Upper lobe of left lung (tissue), 6 donors: ENCODE data around the gene MYPN. TPM values are rescaled to one million over a fixed set of nuclear protein-coding genes. Genes with fewer than 3 reads are reported as not detected.

ENCODE experiments used
- ATAC-seq, 2 donors: fragments of 200-7000 bp; cut with Tn5 transposase; one replicate each; pipeline ENCODE4 v1.9.1; 2022; ENCODE audit warnings: mild to moderate bottlenecking in 2 of 2, moderate library complexity in 2 of 2; ENCODE audit not compliant: low FRiP score in 2 of 2
- DNase-seq, 2 donors: peaks; one replicate each; pipeline ENCODE4 v3.0.0-alpha.2; 2019 to 2020
- H3K27ac ChIP-seq, 4 donors: fragments of 200-600 bp; sonication (generic); one replicate each; pipeline ENCODE4 v1.5.1; 2016 to 2019
- H3K27me3 ChIP-seq, 4 donors: fragments of 200-600 bp; sonication (generic); one replicate each; pipeline ENCODE4 v1.5.1; 2017 to 2019
- H3K36me3 ChIP-seq, 4 donors: fragments of 200-600 bp; sonication (generic); one replicate each; pipeline ENCODE4 v1.5.1; 2016 to 2019
- H3K4me1 ChIP-seq, 4 donors: fragments of 200-600 bp; sonication (generic); one replicate each; pipeline ENCODE4 v1.5.1; 2018 to 2019
- H3K4me3 ChIP-seq, 4 donors: fragments of 200-600 bp; sonication (generic); one replicate each; pipeline ENCODE4 v1.5.1; 2017 to 2019; ENCODE audit warnings: mild to moderate bottlenecking in 2 of 4, moderate library complexity in 1 of 4
- H3K9me3 ChIP-seq, 4 donors: fragments of 200-600 bp; sonication (generic); one replicate each; pipeline ENCODE4 v1.5.1; 2018 to 2019
- EP300 ChIP-seq, 4 donors: sonication (generic); formaldehyde crosslinking; IDR thresholded peaks; one replicate each; pipeline ENCODE4 v1.5.1; 2017; ENCODE audit warnings: antibody characterized with exemption in 4 of 4, control low read depth in 2 of 4
- POLR2A ChIP-seq, 4 donors: fragments of 450-650 bp; IDR thresholded peaks; one replicate each; pipeline ENCODE4 v1.5.1; 2016 to 2017; ENCODE audit warnings: antibody characterized with exemption in 4 of 4, mild to moderate bottlenecking in 2 of 4
- POLR2AphosphoS5 ChIP-seq, 2 donors: sonication (generic); formaldehyde crosslinking; IDR thresholded peaks; one replicate each; pipeline ENCODE4 v1.5.1; 2017; ENCODE audit warnings: antibody characterized with exemption in 2 of 2
- WGBS, 2 donors: methylation state at CpG; one replicate each; pipeline ENCODE4 v1.1.5; 2017 to 2018; 5-methylcytosine and 5-hydroxymethylcytosine counted together
- total RNA-seq, 6 donors: library from RNA; depleted of rRNA in 4 of 6; stranded (reverse); fragments of >200 nt in 4 of 6; gene quantifications; one replicate each; pipeline versions ENCODE4 v1.1.0 to v1.2.1, GENCODE V29; 2016 to 2021
- TF ChIP-seq, protein P1 (sequence below), 6 experiments: fragments of 450-650 bp in 4 of 6; fragments of 200-600 bp in 2 of 6; sonication (generic) in 2 of 6; IDR thresholded peaks; one replicate each; pipeline ENCODE4 v1.5.1; 2016 to 2019; ENCODE audit warnings: antibody characterized with exemption in 6 of 6
- donor health status: DM: no; HTN: no; CAD: no; lungs with moderate emphysema.
- donor health status: DM: no; HTN: yes; CAD: no; lungs with severe emphysema.

The MYPN gene
- total RNA-seq, 6 donors from 2014 or later = not detected

GRCh38 chr10:68112837-68113236 is 3.5 kb downstream of the MYPN start:
- no peak for TF ChIP-seq EP300 (IDR thresholded peaks at IDR 0.05)
- TF ChIP-seq, protein P1, sequence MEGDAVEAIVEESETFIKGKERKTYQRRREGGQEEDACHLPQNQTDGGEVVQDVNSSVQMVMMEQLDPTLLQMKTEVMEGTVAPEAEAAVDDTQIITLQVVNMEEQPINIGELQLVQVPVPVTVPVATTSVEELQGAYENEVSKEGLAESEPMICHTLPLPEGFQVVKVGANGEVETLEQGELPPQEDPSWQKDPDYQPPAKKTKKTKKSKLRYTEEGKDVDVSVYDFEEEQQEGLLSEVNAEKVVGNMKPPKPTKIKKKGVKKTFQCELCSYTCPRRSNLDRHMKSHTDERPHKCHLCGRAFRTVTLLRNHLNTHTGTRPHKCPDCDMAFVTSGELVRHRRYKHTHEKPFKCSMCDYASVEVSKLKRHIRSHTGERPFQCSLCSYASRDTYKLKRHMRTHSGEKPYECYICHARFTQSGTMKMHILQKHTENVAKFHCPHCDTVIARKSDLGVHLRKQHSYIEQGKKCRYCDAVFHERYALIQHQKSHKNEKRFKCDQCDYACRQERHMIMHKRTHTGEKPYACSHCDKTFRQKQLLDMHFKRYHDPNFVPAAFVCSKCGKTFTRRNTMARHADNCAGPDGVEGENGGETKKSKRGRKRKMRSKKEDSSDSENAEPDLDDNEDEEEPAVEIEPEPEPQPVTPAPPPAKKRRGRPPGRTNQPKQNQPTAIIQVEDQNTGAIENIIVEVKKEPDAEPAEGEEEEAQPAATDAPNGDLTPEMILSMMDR (IDR thresholded peaks at IDR 0.05) = no peak
- H3K27ac ChIP-seq = no peak overlapping the region
- no peaks in the 10 kb centered on the region for H3K4me1 ChIP-seq
- ATAC-seq (no peak), DNase-seq (no peak)
- 86 to 96% methylated on average over 1 of the region's 1 CpG for WGBS, 2 donors
- H3K9me3 ChIP-seq = no peaks in the 10 kb centered on the region
- H3K36me3 ChIP-seq = no peaks in the 10 kb centered on the region
- no peak overlapping the region for H3K4me3 ChIP-seq
- H3K27me3 ChIP-seq = no peaks in the 10 kb centered on the region

- TF ChIP-seq POLR2AphosphoS5 (IDR thresholded peaks at IDR 0.05) = no peak
- TF ChIP-seq POLR2A (IDR thresholded peaks at IDR 0.05) = no peak
- TF ChIP-seq, protein P1 (IDR thresholded peaks at IDR 0.05) = no peak
- TF ChIP-seq EP300 (IDR thresholded peaks at IDR 0.05) = no peak
- ATAC-seq (no peak), DNase-seq (no peak)
- 73 to 76% methylated on average over 3 of the region's 3 CpGs for WGBS, 2 donors
- no peak overlapping the region for H3K4me3 ChIP-seq
- H3K9me3 ChIP-seq = no peaks in the 10 kb centered on the region
- H3K27me3 ChIP-seq = no peaks in the 10 kb centered on the region
- H3K4me1 ChIP-seq = no peaks in the 10 kb centered on the region
- no peaks in the 10 kb centered on the region for H3K36me3 ChIP-seq
- H3K27ac ChIP-seq = no peak overlapping the region
These were observed 9.4 kb downstream of the MYPN start for GRCh38 chr10:68118657-68119056.

GRCh38 chr10:68121020-68121743 is 11.9 kb downstream of the MYPN start:
- no peak overlapping the region for H3K4me3 ChIP-seq
- no peak overlapping the region for H3K27ac ChIP-seq
- H3K36me3 ChIP-seq = no peaks in the 10 kb centered on the region

GRCh38 chr10:68121852-68122251 is 12.6 kb downstream of the MYPN start:
- Histone ChIP-seq H3K4me3 (no peak overlapping the region), H3K36me3 (no peaks in the 10 kb centered on the region), H3K27ac (no peak overlapping the region), H3K4me1 (no peaks in the 10 kb centered on the region), H3K27me3 (no peaks in the 10 kb centered on the region), H3K9me3 (no peaks in the 10 kb centered on the region)
- WGBS, 2 donors = 83 to 87% methylated on average over 9 of the region's 9 CpGs
- ATAC-seq (peak in 1 of 2 donors; percentile 83), DNase-seq (peak in 1 of 2 donors; percentile 6)
- TF ChIP-seq, protein P1 (IDR thresholded peaks at IDR 0.05) = no peak
- TF ChIP-seq EP300 (IDR thresholded peaks at IDR 0.05) (no peak), POLR2A (IDR thresholded peaks at IDR 0.05) (no peak), POLR2AphosphoS5 (IDR thresholded peaks at IDR 0.05) (no peak)

More at GRCh38 chr10:68121020-68121743, 11.9 kb downstream of the MYPN start:
- 89% methylated on average over 15 of the region's 15 CpGs for WGBS, 2 donors
- H3K9me3 ChIP-seq = no peaks in the 10 kb centered on the region
- TF ChIP-seq POLR2A (IDR thresholded peaks at IDR 0.05) (no peak), EP300 (IDR thresholded peaks at IDR 0.05) (no peak), POLR2AphosphoS5 (IDR thresholded peaks at IDR 0.05) (no peak)
- TF ChIP-seq, protein P1 (IDR thresholded peaks at IDR 0.05) = no peak
- DNase-seq (no peak), ATAC-seq (peak in 1 of 2 donors; percentile 64)
- no peaks in the 10 kb centered on the region for H3K4me1 ChIP-seq
- no peaks in the 10 kb centered on the region for H3K27me3 ChIP-seq

- WGBS, 2 donors = 73 to 83% methylated on average over 3 of the region's 3 CpGs
- H3K27me3 ChIP-seq = no peaks in the 10 kb centered on the region
- H3K9me3 ChIP-seq = no peaks in the 10 kb centered on the region
- TF ChIP-seq, protein P1 (IDR thresholded peaks at IDR 0.05) = no peak
- TF ChIP-seq POLR2A (IDR thresholded peaks at IDR 0.05) (no peak), POLR2AphosphoS5 (IDR thresholded peaks at IDR 0.05) (no peak), EP300 (IDR thresholded peaks at IDR 0.05) (no peak)
- no peak overlapping the region for H3K27ac ChIP-seq
- H3K4me1 ChIP-seq = no peaks in the 10 kb centered on the region
- H3K36me3 ChIP-seq = no peaks in the 10 kb centered on the region
- ATAC-seq = no peak
- DNase-seq = no peak
- H3K4me3 ChIP-seq = no peak overlapping the region
These were observed 15.4 kb downstream of the MYPN start for GRCh38 chr10:68124718-68125117.
